Fibroblast of the aortic adventitia (primary cell): Measurements from ENCODE around the gene NCBP2. TPM values are rescaled to one million over a fixed set of nuclear protein-coding genes. Genes with fewer than 3 reads are reported as not detected.

Experiments used
- DNase-seq: peaks from one replicate; pipeline ENCODE4 v3.0.0-alpha.2; 2010; ENCODE audit warnings: low read depth
- H3K4me3 ChIP-seq: 2 replicates; pipeline ENCODE4 v1.5.1; 2011; ENCODE audit warnings: low read depth, mild to moderate bottlenecking, control low read depth, low read length, moderate library complexity
- total RNA-seq: library from RNA; depleted of rRNA; stranded (reverse); fragments of >200 nt; gene quantifications from 2 replicates; pipeline ENCODE4 v1.2.3, GENCODE V29; 2012; ENCODE audit warnings: low replicate concordance
- TF ChIP-seq, protein P1 (sequence below): IDR thresholded peaks from 2 replicates; pipeline ENCODE4 v1.5.1; 2011; ENCODE audit warnings: mild to moderate bottlenecking, low read length, control low read depth, inconsistent platforms; ENCODE audit not compliant: insufficient read depth

Gene NCBP2
- total RNA-seq, 1 donor = 49.5 TPM

DNA sequence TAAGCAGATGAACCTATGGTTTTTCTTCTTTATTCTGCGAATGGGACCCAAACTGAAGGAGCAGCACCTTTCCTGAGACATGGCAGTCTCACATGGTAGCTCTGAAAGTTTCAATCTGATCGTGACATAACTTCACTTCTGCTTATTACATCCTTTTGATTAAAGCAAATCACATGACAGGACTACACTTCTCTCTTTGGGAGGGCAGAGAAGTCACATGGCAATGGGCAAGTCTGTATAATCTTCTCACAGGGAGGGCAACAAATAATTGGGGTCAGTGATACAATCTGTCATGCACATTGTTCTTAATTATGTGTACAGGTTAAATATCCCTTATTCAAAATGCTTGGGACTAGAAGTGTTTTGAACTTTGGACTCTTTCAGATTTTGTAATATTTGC, 21.6 kb downstream of the NCBP2 start:
- no peak overlapping the region for H3K4me3 ChIP-seq
- TF ChIP-seq, protein P1, sequence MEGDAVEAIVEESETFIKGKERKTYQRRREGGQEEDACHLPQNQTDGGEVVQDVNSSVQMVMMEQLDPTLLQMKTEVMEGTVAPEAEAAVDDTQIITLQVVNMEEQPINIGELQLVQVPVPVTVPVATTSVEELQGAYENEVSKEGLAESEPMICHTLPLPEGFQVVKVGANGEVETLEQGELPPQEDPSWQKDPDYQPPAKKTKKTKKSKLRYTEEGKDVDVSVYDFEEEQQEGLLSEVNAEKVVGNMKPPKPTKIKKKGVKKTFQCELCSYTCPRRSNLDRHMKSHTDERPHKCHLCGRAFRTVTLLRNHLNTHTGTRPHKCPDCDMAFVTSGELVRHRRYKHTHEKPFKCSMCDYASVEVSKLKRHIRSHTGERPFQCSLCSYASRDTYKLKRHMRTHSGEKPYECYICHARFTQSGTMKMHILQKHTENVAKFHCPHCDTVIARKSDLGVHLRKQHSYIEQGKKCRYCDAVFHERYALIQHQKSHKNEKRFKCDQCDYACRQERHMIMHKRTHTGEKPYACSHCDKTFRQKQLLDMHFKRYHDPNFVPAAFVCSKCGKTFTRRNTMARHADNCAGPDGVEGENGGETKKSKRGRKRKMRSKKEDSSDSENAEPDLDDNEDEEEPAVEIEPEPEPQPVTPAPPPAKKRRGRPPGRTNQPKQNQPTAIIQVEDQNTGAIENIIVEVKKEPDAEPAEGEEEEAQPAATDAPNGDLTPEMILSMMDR = no peak
- DNase-seq = no peak

DNA sequence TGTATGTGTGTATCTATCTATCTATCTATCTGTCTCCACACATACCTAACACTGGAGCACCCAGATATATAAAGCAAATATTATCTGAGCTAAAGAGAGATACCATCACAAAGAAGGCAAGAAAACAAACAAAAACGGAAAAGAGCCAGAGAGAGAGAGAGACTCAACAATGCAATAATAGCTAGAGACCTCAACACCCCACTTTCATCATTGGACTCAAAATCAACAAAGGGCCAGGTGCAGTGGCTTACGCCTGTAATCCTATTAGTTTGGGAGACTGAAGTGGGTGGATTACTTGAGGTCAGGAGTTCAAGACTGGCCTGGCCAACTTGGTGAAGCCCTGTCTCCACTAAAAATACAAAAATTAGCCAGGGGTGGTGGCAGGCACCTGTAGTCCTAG, 23.4 kb downstream of the NCBP2 start:
- no peak overlapping the region for H3K4me3 ChIP-seq
- TF ChIP-seq, protein P1 = no peak

GRCh38 chr3:196916995-196917394, 25.3 kb downstream of the NCBP2 start:
- TF ChIP-seq, protein P1 = no peak
- DNase-seq = no peak
- no peak overlapping the region for H3K4me3 ChIP-seq

More for the DNA sequence above, 23.4 kb downstream of the NCBP2 start:
- DNase-seq = no peak

DNA sequence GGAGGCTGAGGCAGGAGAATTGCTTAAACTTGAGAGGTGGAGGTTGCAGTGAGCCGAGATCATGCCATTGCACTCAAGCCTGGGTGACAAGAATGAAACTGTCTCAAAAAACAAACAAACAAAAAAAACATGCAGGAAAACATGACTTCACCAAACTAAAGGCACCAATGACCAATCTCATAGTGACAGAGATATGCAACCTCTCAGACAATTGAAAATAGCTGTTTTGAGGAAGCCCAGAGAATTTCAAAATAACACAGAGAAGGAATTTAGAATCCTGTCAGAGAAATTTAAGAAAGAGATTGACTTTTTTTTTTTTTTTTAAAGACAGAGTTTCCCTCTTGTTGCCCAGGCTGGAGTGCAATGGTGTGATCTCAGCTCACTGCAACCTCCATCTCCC, 26.1 kb downstream of the NCBP2 start:
- no peak overlapping the region for H3K4me3 ChIP-seq
- no peak for DNase-seq
- TF ChIP-seq, protein P1 = no peak

- TF ChIP-seq, protein P1 = no peak
- no peak for DNase-seq
- H3K4me3 ChIP-seq = no peak overlapping the region
Measured at GRCh38 chr3:196915375-196915774, 27.0 kb downstream of the NCBP2 start.

DNA sequence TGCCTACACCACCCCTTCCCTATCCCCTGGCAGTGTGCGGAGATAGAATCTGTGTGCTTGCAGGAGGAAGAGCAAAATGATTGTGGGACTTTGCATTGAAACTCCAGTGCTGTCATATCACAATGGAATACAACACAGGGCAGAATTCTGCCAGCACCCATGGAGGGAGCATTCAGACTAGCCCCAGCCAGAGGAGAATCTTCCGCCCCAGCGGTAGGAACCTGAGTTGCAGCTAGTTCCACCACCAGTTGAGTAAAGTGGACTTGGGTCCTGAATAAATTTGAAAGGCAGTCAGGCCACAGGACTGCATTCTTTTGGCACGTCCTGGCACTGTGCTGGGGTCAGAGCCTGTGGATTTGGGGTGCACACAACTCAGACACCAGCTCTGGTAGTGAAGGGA, 27.5 kb downstream of the NCBP2 start:
- no peak overlapping the region for H3K4me3 ChIP-seq
- no peak for DNase-seq
- TF ChIP-seq, protein P1 = no peak

GRCh38 chr3:196903740-196904139, 38.6 kb downstream of the NCBP2 start:
- no peak overlapping the region for H3K4me3 ChIP-seq
- no peak for DNase-seq
- TF ChIP-seq, protein P1 = no peak
